G401 (cell line): ENCODE measurements around the gene DCP1A. TPM values are rescaled to one million over a fixed set of nuclear protein-coding genes. Genes with fewer than 3 reads are reported as not detected.
A peak's percentile ranks its signal among the peaks of the same experiment; 100 is the strongest.
"Not testable (repeated sequence)": the region's sequence is repeated elsewhere in the genome, so short reads cannot be mapped to it uniquely, and the experiment has no call there.

Experiments used
- DNase-seq: peaks from one replicate; pipeline ENCODE4 v3.0.0-alpha.2; 2015; ENCODE audit warnings: low spot score
- in situ Hi-C: cut with HindIII; loops from 2 replicates; pipeline ENCODE4 v1.10.0; 2016; ENCODE audit warnings: low sequenced_read_pairs, mixed read lengths
- total RNA-seq: library from RNA; depleted of rRNA; stranded (reverse); fragments of >200 nt; shearing (Covaris generic); gene quantifications from 2 replicates; pipeline ENCODE4 v1.2.3, GENCODE V29; 2014

The DCP1A gene
- total RNA-seq, 1 experiment from 2014 or later, result 29.8 TPM

- in situ Hi-C loops, result no loop called here
- no peak for DNase-seq
Observed at GRCh38 chr3:53253707-53254508, 93.4 kb downstream of the DCP1A start.

- in situ Hi-C loops, DNase-seq: not testable (repeated sequence)
Observed at GRCh38 chr3:53252947-53253322, 94.4 kb downstream of the DCP1A start.

- in situ Hi-C loops, result no loop called here
- DNase-seq, result no peak
Observed at GRCh38 chr3:53252096-53252946, 95.0 kb downstream of the DCP1A start.

GRCh38 chr3:53250881-53251605, 96.3 kb downstream of the DCP1A start:
- in situ Hi-C loops, result no loop called here
- DNase-seq, result peak; percentile 58

GRCh38 chr3:53250453-53250852, 96.9 kb downstream of the DCP1A start:
- in situ Hi-C loops, result no loop called here
- no peak for DNase-seq

GRCh38 chr3:53248161-53248560, 99.2 kb downstream of the DCP1A start:
- in situ Hi-C loops, result no loop called here
- DNase-seq, result no peak

- in situ Hi-C loops, result no loop called here
- DNase-seq, result no peak
Observed at GRCh38 chr3:53247619-53248018, 99.7 kb downstream of the DCP1A start.

- no peak for DNase-seq
- in situ Hi-C loops, result no loop called here
Observed at GRCh38 chr3:53244271-53244670, 103.1 kb downstream of the DCP1A start.

- in situ Hi-C loops, result no loop called here
- DNase-seq, result no peak
Observed at GRCh38 chr3:53243785-53244184, 103.6 kb downstream of the DCP1A start.

- no peak for DNase-seq
- in situ Hi-C loops, result no loop called here
Observed at GRCh38 chr3:53243165-53243564, 104.2 kb downstream of the DCP1A start.

- in situ Hi-C loops, result no loop called here
Observed at GRCh38 chr3:53242642-53243041, 104.7 kb downstream of the DCP1A start.

GRCh38 chr3:53242155-53242554, 105.2 kb downstream of the DCP1A start:
- DNase-seq, result no peak
- in situ Hi-C loops, result no loop called here

More at GRCh38 chr3:53242642-53243041, 104.7 kb downstream of the DCP1A start:
- DNase-seq, result no peak

- in situ Hi-C loops, result no loop called here
- DNase-seq, result peak; percentile 53
Observed at GRCh38 chr3:53240989-53241972, 106.1 kb downstream of the DCP1A start.

- in situ Hi-C loops, result no loop called here
Observed at GRCh38 chr3:53239800-53240199, 107.5 kb downstream of the DCP1A start.

GRCh38 chr3:53238886-53239285, 108.5 kb downstream of the DCP1A start:
- DNase-seq, result no peak
- in situ Hi-C loops, result no loop called here

More at GRCh38 chr3:53239800-53240199, 107.5 kb downstream of the DCP1A start:
- DNase-seq, result no peak

GRCh38 chr3:53238051-53238850, 109.1 kb downstream of the DCP1A start:
- DNase-seq, result no peak
- in situ Hi-C loops, result no loop called here

- peak; percentile 53 for DNase-seq
- in situ Hi-C loops, result no loop called here
Observed at GRCh38 chr3:53236112-53236841, 111.1 kb downstream of the DCP1A start.
